ENCODE results near the gene RUNX1.

Gene RUNX1

GRCh38 chr21:34859976-34860653 is 189.0 kb downstream of the RUNX1 start:
- Histone ChIP-seq H3K27me3 (ENCODE audit: insufficient read depth, low read depth, severe bottlenecking) (peaks cover 99% of the 10 kb centered on the region), H3K36me3 (no peaks in the 10 kb centered on the region), H3K9me3 (ENCODE audit: severe bottlenecking) (peaks cover 4% of the 10 kb centered on the region), H3K27ac (no peak overlapping the region), H3K4me3 (ENCODE audit: low read depth, low read length) (no peak overlapping the region)
- TF ChIP-seq CTCF (IDR thresholded peaks at IDR 0.05; ENCODE audit: low read depth, low read length): no peak
- DNase-seq: no peak

GRCh38 chr21:34858559-34858958 is 190.5 kb downstream of the RUNX1 start:
- no peaks in the 10 kb centered on the region for H3K36me3 ChIP-seq
- TF ChIP-seq CTCF (IDR thresholded peaks at IDR 0.05; ENCODE audit: low read depth, low read length): no peak

GRCh38 chr21:34857874-34858273 is 191.2 kb downstream of the RUNX1 start:
- TF ChIP-seq CTCF (IDR thresholded peaks at IDR 0.05; ENCODE audit: low read depth, low read length): 0 out of 2 replicates have a peak, but pooled peaks have one; percentile 19
- no peak overlapping the region for H3K27ac ChIP-seq
- no peak overlapping the region for H3K4me3 ChIP-seq (ENCODE audit: low read depth, low read length)
- no peak for DNase-seq
- H3K36me3 ChIP-seq: no peaks in the 10 kb centered on the region
- peaks cover 2% of the 10 kb centered on the region for H3K9me3 ChIP-seq (ENCODE audit: severe bottlenecking)
- peaks cover 99% of the 10 kb centered on the region for H3K27me3 ChIP-seq (ENCODE audit: insufficient read depth, low read depth, severe bottlenecking)

More at GRCh38 chr21:34858559-34858958, 190.5 kb downstream of the RUNX1 start:
- H3K4me3 ChIP-seq (ENCODE audit: low read depth, low read length): no peak overlapping the region
- H3K27me3 ChIP-seq (ENCODE audit: insufficient read depth, low read depth, severe bottlenecking): peaks cover 99% of the 10 kb centered on the region
- DNase-seq: no peak
- peaks cover 4% of the 10 kb centered on the region for H3K9me3 ChIP-seq (ENCODE audit: severe bottlenecking)
- H3K27ac ChIP-seq: no peak overlapping the region

- Histone ChIP-seq H3K27ac (no peak overlapping the region), H3K9me3 (ENCODE audit: severe bottlenecking) (no peaks in the 10 kb centered on the region), H3K36me3 (no peaks in the 10 kb centered on the region), H3K4me3 (ENCODE audit: low read depth, low read length) (no peak overlapping the region), H3K27me3 (ENCODE audit: insufficient read depth, low read depth, severe bottlenecking) (peaks cover 99% of the 10 kb centered on the region)
- DNase-seq: no peak
- no peak for TF ChIP-seq CTCF (IDR thresholded peaks at IDR 0.05; ENCODE audit: low read depth, low read length)
These were observed 191.9 kb downstream of the RUNX1 start for GRCh38 chr21:34857122-34857713.

GRCh38 chr21:34852448-34852847 is 196.7 kb downstream of the RUNX1 start:
- Histone ChIP-seq H3K4me3 (ENCODE audit: low read depth, low read length) (no peak overlapping the region), H3K27me3 (ENCODE audit: insufficient read depth, low read depth, severe bottlenecking) (peaks cover 95% of the 10 kb centered on the region), H3K27ac (no peak overlapping the region), H3K9me3 (ENCODE audit: severe bottlenecking) (no peaks in the 10 kb centered on the region), H3K36me3 (no peaks in the 10 kb centered on the region)
- no peak for TF ChIP-seq CTCF (IDR thresholded peaks at IDR 0.05; ENCODE audit: low read depth, low read length)
- DNase-seq: no peak
